Kidney (tissue), 14 donors: ENCODE results near the gene MUSK. TPM values are rescaled to one million over a fixed set of nuclear protein-coding genes. Genes with fewer than 3 reads are reported as not detected.
A peak's percentile ranks its signal among the peaks of the same experiment; 100 is the strongest.

Source experiments
- DNase-seq, 5 donors: peaks; one replicate each; pipeline ENCODE4 v3.0.0-alpha.2; 2013 to 2020
- FAIRE-seq: peaks from 2 replicates; lab custom pipeline; 2012; peaks lifted over from hg19 to GRCh38; lab: Jason Lieb, UNC
- H3K27ac ChIP-seq, 2 donors: one replicate each; pipeline ENCODE4 v1.7.0; 2013; ENCODE audit warnings: low read depth in 2 of 2, low read length in 2 of 2, inconsistent platforms in 1 of 2
- H3K27me3 ChIP-seq: one replicate; pipeline ENCODE4 v1.7.1; 2013; ENCODE audit warnings: low read length, inconsistent platforms; ENCODE audit not compliant: control insufficient read depth, insufficient read depth
- H3K36me3 ChIP-seq, 3 donors: one replicate each; pipeline versions ENCODE4 v1.7.0 to v1.7.1; 2013; ENCODE audit warnings: low read length in 3 of 3, control low read depth in 1 of 3, inconsistent platforms in 1 of 3; ENCODE audit not compliant: insufficient read depth in 3 of 3, control insufficient read depth in 2 of 3
- H3K4me1 ChIP-seq, 3 donors: one replicate each; pipeline versions ENCODE4 v1.7.0 to v1.7.1; 2013; ENCODE audit warnings: low read length in 3 of 3, inconsistent platforms in 1 of 3, low read depth in 1 of 3; ENCODE audit not compliant: control insufficient read depth in 2 of 3, insufficient read depth in 2 of 3
- H3K4me3 ChIP-seq, 3 donors: one replicate each; pipeline versions ENCODE4 v1.7.0 to v1.8.1; 2013; ENCODE audit warnings: low read length in 3 of 3, control low read depth in 1 of 3, inconsistent platforms in 1 of 3
- H3K9ac ChIP-seq, 3 donors: one replicate each; pipeline versions ENCODE4 v1.7.0 to v1.7.1; 2013; ENCODE audit warnings: low read length in 3 of 3, control low read depth in 1 of 3, inconsistent platforms in 1 of 3
- H3K9me3 ChIP-seq, 3 donors: one replicate each; pipeline versions ENCODE4 v1.7.0 to v1.7.1; 2013; ENCODE audit warnings: low read length in 3 of 3, control low read depth in 1 of 3, inconsistent platforms in 1 of 3; ENCODE audit not compliant: control insufficient read depth in 2 of 3, insufficient read depth in 1 of 3
- intact Hi-C: fragments of 100-400 bp; cut with DNase I; formaldehyde crosslinking; loops from one replicate; pipeline ENCODE4 v1.11.1; 2022
- polyA plus RNA-seq: library from polyadenylated mRNA; stranded (reverse); fragments of 350-450 nt; fragmentation: Illumina TruSeq; extraction: RNeasy Lipid Tissue Mini Kit (QIAGEN cat#74804); gene quantifications from one replicate; pipeline ENCODE4 v1.2.3, GENCODE V29; 2014; ENCODE audit warnings: low read depth, low replicate concordance; ENCODE audit not compliant: insufficient read depth
- total RNA-seq: library from RNA; stranded (reverse); fragmentation: NEBNext Ultra II Directional; extraction: Animal tissue kit (Norgen Biotek cat#: 25700); gene quantifications from one replicate; pipeline ENCODE4 v1.2.1, GENCODE V29; 2021
- TF ChIP-seq, protein P1 (sequence below): IDR thresholded peaks from 3 replicates; pipeline ENCODE4 v1.5.1; 2012; ENCODE audit warnings: mild to moderate bottlenecking, moderate library complexity, borderline replicate concordance; ENCODE audit not compliant: insufficient read depth; ENCODE audit errors: extremely low read depth
- donor health status: control.
- donor health status: control.
- donor health status: control.
- donor health status: control.
- donor health status: control.
- donor health status: DM: yes; HTN: yes; CAD: no.
- donor health status: Normal renal cell carcinoma (clear cell type).

The MUSK gene
- total and polyA plus RNA-seq, 2 donors from 2014 or later, result 0.31 TPM; not detected in 1

DNA sequence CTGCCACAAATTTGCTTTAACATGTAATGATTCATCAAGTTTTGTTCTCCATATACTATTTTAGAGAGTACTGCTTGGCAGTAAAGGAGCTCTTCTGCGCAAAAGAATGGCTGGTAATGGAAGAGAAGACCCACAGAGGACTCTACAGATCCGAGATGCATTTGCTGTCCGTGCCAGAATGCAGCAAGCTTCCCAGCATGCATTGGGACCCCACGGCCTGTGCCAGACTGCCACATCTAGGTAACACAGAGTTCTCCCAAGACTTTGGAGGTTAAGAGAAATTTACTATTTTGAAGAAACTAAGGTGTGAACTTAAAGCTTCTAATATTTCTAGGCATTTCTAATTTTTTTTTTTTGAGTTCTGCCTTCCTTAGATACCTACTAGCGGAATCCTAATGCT is 107.1 kb downstream of the MUSK start:
- Histone ChIP-seq H3K9ac (no peak overlapping the region), H3K27me3 (no peaks in the 10 kb centered on the region), H3K9me3 (no peaks in the 10 kb centered on the region), H3K4me3 (no peak overlapping the region), H3K36me3 (no peaks in the 10 kb centered on the region), H3K27ac (no peak overlapping the region), H3K4me1 (no peaks in the 10 kb centered on the region)
- DNase-seq (peak in 1 of 5 donors; percentile 39), FAIRE-seq (no peak)
- intact Hi-C loops, result no loop called here
- TF ChIP-seq, protein P1, sequence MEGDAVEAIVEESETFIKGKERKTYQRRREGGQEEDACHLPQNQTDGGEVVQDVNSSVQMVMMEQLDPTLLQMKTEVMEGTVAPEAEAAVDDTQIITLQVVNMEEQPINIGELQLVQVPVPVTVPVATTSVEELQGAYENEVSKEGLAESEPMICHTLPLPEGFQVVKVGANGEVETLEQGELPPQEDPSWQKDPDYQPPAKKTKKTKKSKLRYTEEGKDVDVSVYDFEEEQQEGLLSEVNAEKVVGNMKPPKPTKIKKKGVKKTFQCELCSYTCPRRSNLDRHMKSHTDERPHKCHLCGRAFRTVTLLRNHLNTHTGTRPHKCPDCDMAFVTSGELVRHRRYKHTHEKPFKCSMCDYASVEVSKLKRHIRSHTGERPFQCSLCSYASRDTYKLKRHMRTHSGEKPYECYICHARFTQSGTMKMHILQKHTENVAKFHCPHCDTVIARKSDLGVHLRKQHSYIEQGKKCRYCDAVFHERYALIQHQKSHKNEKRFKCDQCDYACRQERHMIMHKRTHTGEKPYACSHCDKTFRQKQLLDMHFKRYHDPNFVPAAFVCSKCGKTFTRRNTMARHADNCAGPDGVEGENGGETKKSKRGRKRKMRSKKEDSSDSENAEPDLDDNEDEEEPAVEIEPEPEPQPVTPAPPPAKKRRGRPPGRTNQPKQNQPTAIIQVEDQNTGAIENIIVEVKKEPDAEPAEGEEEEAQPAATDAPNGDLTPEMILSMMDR, result no peak

DNA sequence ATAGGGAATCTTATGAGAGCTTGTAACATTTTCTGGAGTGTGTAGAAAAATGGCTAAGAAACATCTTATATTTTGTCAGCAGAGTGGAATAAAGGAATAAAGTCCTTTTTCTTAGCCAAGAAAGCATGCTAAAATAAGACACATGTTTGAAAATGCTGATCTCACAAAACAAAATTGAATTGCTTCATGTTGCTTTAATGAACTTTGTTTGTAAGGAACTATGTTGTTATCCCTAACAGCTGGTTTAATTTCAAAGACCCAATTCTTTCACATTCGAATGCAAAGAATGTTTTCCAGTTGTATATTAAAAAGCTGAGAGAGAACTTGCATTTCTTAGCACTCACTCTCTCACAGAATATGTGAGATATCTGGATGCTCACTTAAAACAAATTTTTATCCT is 107.6 kb downstream of the MUSK start:
- Histone ChIP-seq H3K27ac (no peak overlapping the region), H3K4me3 (no peak overlapping the region), H3K4me1 (no peaks in the 10 kb centered on the region), H3K27me3 (no peaks in the 10 kb centered on the region), H3K9me3 (no peaks in the 10 kb centered on the region), H3K9ac (no peak overlapping the region), H3K36me3 (no peaks in the 10 kb centered on the region)
- TF ChIP-seq, protein P1, result no peak
- no peak for FAIRE-seq
- DNase-seq, result peak in 1 of 5 donors; percentile 72
- intact Hi-C loops, result no loop called here

DNA sequence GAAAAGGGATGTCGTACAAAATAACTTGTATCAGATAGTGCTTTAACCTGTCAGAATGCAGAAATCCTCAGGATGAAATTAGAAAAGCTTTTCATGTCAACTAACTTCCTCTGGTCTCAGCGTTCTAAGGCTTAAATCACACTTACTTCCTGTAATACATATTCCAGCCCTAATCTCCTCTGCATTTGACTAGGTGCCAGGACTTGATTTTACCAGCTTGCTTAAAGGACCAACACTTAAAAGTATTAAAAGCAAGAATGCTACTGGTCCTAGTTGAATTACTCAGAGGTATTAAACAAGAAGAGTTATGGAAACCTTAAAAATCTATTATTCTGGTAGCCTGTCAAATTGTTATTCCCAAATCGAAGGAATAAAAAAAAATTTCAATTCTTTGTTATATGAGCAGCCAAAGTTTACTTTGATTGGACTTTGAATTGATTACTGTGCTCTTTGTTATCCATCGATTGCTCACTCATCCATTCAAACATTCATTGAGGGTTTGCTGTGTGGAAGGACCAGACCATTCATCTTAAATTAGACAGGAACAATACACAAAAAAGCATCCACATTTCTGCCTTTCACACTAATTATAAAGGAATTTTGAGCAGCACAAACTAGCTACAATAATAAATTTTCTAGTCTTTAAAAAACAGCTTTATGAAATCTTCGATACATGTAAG is 108.7 kb downstream of the MUSK start:
- DNase-seq (peak in 1 of 5 donors; percentile 44), FAIRE-seq (no peak)
- H3K4me1 ChIP-seq, result no peaks in the 10 kb centered on the region
- intact Hi-C loops, result no loop called here
- H3K27me3 ChIP-seq, result no peaks in the 10 kb centered on the region
- H3K36me3 ChIP-seq, result no peaks in the 10 kb centered on the region
- H3K9me3 ChIP-seq, result no peaks in the 10 kb centered on the region
- H3K9ac ChIP-seq, result no peak overlapping the region
- TF ChIP-seq, protein P1, result no peak
- no peak overlapping the region for H3K4me3 ChIP-seq
- H3K27ac ChIP-seq, result peak overlapping the region in 1 of 2 donors; percentile 17

DNA sequence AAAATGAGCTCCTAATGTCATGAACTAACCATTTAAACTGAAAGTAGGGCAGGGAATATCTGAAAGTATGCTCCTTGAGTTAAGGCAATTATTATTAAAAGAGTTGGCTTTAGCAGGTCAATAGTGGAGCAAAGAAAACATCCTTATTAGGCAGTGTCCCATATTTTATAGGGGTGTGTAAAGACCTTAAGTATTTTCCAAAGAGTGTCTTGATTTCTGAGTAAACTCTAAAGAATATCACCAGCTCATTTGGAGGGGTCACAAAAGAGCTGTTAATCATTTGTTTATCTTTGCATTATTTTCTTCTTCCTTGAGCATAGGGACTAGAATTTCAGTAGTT is 109.3 kb downstream of the MUSK start:
- intact Hi-C loops, result no loop called here
- FAIRE-seq, result no peak
- Histone ChIP-seq H3K4me1 (no peaks in the 10 kb centered on the region), H3K9ac (no peak overlapping the region), H3K27ac (no peak overlapping the region), H3K9me3 (no peaks in the 10 kb centered on the region), H3K36me3 (no peaks in the 10 kb centered on the region), H3K27me3 (no peaks in the 10 kb centered on the region), H3K4me3 (no peak overlapping the region)
- TF ChIP-seq, protein P1, result no peak
- DNase-seq, result peak in 1 of 5 donors; percentile 15
